Ishikawa (cell line): Measurements from ENCODE around the gene CACNB4.

ENCODE experiments used
- CEBPB ChIP-seq: IDR thresholded peaks from 2 replicates; pipeline ENCODE4 v1.6.1; 2012
- CREB1 ChIP-seq: IDR thresholded peaks from 2 replicates; pipeline ENCODE4 v1.6.1; 2012; ENCODE audit warnings: low read depth
- EGR1 ChIP-seq: IDR thresholded peaks from 2 replicates; pipeline ENCODE4 v1.6.1; 2012
- EP300 ChIP-seq: IDR thresholded peaks from 2 replicates; pipeline ENCODE4 v1.6.1; 2012; ENCODE audit warnings: borderline replicate concordance
- FOXM1 ChIP-seq: IDR thresholded peaks from 2 replicates; pipeline ENCODE4 v1.6.1; 2012; ENCODE audit warnings: low read depth, borderline replicate concordance
- NFIC ChIP-seq: IDR thresholded peaks from 2 replicates; pipeline ENCODE4 v1.6.1; 2012
- RAD21 ChIP-seq: IDR thresholded peaks from 2 replicates; pipeline ENCODE4 v1.6.1; 2012; ENCODE audit warnings: low read depth
- REST ChIP-seq: IDR thresholded peaks from 2 replicates; pipeline ENCODE4 v1.6.1; 2012; ENCODE audit warnings: low read depth, mild to moderate bottlenecking
- TAF1 ChIP-seq: IDR thresholded peaks from 2 replicates; pipeline ENCODE4 v1.6.1; 2012; ENCODE audit warnings: low read depth, mild to moderate bottlenecking
- TCF12 ChIP-seq: IDR thresholded peaks from 2 replicates; pipeline ENCODE4 v1.6.1; 2012; ENCODE audit warnings: low read depth
- TEAD4 ChIP-seq: IDR thresholded peaks from 2 replicates; pipeline ENCODE4 v1.6.1; 2012
- USF1 ChIP-seq: IDR thresholded peaks from 2 replicates; pipeline ENCODE4 v1.6.1; 2012
- YY1 ChIP-seq: IDR thresholded peaks from 2 replicates; pipeline ENCODE4 v1.6.1; 2012; ENCODE audit warnings: low read depth
- ZBTB7A ChIP-seq: IDR thresholded peaks from 2 replicates; pipeline ENCODE4 v1.6.1; 2012; ENCODE audit warnings: low read depth
- TF ChIP-seq, protein P1 (sequence below): IDR thresholded peaks from 2 replicates; pipeline ENCODE4 v1.6.1; 2012

CACNB4 gene

GRCh38 chr2:152098496-152099366, at the start of gene CACNB4:
CACNB4 (minus strand) TSS chr2:152099044.
- peak; percentile 95 for TF ChIP-seq ZBTB7A
- TF ChIP-seq, protein P1, sequence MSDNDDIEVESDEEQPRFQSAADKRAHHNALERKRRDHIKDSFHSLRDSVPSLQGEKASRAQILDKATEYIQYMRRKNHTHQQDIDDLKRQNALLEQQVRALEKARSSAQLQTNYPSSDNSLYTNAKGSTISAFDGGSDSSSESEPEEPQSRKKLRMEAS: peak; percentile 71
- peak; percentile 30; the same call in 1 of the 2 replicates for TF ChIP-seq TCF12
- no peak for TF ChIP-seq CREB1

GRCh38 chr2:152134488-152135280, 35.8 kb upstream of the CACNB4 start:
- TF ChIP-seq ZBTB7A: no peak
- TF ChIP-seq USF1: no peak
- TF ChIP-seq, protein P1: no peak
- no peak for TF ChIP-seq NFIC
- no peak for TF ChIP-seq TAF1
- no peak for TF ChIP-seq YY1
- TF ChIP-seq TEAD4: no peak
- TF ChIP-seq EP300: no peak
- no peak for TF ChIP-seq EGR1
- TF ChIP-seq CEBPB: no peak
- TF ChIP-seq TCF12: no peak

GRCh38 chr2:152132306-152132705, 33.5 kb upstream of the CACNB4 start:
- TF ChIP-seq USF1 (no peak), EGR1 (no peak), TEAD4 (no peak), EP300 (no peak)

- TF ChIP-seq EP300: no peak
Observed at GRCh38 chr2:152127628-152128027, 28.8 kb upstream of the CACNB4 start.

DNA sequence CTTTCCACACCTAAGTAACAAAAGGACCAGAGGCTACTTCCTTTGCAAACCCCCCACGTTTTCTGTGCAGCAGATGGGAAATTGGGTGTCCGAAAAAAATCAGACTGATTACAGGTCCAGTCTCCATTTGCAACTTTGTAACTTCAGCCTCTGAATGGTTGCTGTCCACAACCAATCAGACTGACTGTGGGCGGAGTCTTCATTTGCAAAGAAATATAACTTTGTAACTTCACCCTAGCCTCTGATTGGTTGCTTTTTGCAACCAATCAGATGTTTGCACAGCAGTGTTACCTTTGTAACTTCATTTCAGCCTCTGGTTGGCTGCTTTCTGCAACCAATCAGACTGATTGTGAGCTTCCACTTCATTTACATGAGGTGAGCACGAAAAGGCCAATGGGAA, 27.8 kb upstream of the CACNB4 start:
- TF ChIP-seq CREB1: no peak
- TF ChIP-seq EGR1: no peak
- no peak for TF ChIP-seq CEBPB
- no peak for TF ChIP-seq NFIC
- TF ChIP-seq TCF12: no peak
- no peak for TF ChIP-seq USF1
- TF ChIP-seq YY1: no peak
- TF ChIP-seq REST: no peak
- no peak for TF ChIP-seq RAD21

- TF ChIP-seq TEAD4 (no peak), YY1 (no peak), USF1 (no peak), CREB1 (no peak), EGR1 (no peak), TCF12 (no peak), CEBPB (no peak), REST (no peak), FOXM1 (no peak), EP300 (no peak), ZBTB7A (no peak), TAF1 (no peak), NFIC (no peak), RAD21 (no peak)
- TF ChIP-seq, protein P1: no peak
Observed at GRCh38 chr2:152122161-152122560, 23.3 kb upstream of the CACNB4 start.
